Cardiac fibroblast (primary cell): ENCODE results near the gene DIAPH1.

Experiments
- DNase-seq, 2 donors: peaks; one replicate each; pipeline versions ENCODE4 v3.0.0 to v3.0.0-alpha.2; 2010; ENCODE audit warnings: low read depth in 2 of 2
- H3K4me3 ChIP-seq, 2 donors: replicated peaks in 1 of 2; 1 replicate in 1 of 2; 2 replicates in 1 of 2; pipeline ENCODE4 v1.5.1; 2011; ENCODE audit warnings: low read depth in 2 of 2, low read length in 2 of 2, mild to moderate bottlenecking in 2 of 2, moderate library complexity in 1 of 2
- TF ChIP-seq, protein P1 (sequence below): IDR thresholded peaks from one replicate; pipeline ENCODE4 v1.5.1; 2011; ENCODE audit warnings: low read depth, mild to moderate bottlenecking, low read length, inconsistent platforms

DIAPH1 gene

DNA sequence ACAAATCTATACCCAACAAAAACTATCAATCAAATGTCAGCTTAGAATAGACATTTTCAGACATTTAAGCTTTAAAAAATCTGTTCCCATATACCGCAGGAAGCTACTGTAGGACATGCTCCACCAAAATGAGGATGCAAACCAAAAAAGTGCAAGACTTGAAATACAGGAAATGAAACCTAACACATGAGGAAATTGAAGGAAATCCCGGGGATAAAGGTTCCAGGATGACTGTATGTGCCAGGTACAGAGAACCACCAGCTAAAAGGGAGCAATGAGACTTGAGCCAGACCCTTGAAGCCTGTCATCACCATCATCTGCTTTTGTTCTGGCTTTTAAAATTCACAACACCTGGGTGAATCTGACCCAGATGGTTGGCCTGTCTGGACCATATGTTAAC is 21.4 kb downstream of the DIAPH1 start:
- DNase-seq: no peak
- H3K4me3 ChIP-seq: no peak overlapping the region
- TF ChIP-seq, protein P1, sequence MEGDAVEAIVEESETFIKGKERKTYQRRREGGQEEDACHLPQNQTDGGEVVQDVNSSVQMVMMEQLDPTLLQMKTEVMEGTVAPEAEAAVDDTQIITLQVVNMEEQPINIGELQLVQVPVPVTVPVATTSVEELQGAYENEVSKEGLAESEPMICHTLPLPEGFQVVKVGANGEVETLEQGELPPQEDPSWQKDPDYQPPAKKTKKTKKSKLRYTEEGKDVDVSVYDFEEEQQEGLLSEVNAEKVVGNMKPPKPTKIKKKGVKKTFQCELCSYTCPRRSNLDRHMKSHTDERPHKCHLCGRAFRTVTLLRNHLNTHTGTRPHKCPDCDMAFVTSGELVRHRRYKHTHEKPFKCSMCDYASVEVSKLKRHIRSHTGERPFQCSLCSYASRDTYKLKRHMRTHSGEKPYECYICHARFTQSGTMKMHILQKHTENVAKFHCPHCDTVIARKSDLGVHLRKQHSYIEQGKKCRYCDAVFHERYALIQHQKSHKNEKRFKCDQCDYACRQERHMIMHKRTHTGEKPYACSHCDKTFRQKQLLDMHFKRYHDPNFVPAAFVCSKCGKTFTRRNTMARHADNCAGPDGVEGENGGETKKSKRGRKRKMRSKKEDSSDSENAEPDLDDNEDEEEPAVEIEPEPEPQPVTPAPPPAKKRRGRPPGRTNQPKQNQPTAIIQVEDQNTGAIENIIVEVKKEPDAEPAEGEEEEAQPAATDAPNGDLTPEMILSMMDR: no peak

DNA sequence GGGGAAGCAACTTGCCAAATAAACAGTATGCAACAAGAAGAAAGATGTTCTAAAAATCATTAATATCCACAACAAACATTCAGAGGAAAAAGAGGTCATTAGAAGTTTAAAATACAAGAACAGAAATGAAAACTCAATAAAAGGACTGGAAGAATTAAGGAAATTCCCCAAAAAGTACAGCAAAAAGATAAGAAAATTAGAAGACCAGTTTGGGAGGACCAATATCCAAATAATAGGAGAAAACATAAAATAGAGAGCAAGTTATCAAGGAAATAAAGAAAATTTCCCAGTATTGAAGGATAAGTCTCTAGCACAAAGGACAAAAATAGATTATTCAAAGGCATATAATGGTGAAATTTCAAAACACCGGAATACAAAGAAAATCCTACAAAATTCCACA is 21.9 kb downstream of the DIAPH1 start:
- no peak overlapping the region for H3K4me3 ChIP-seq

DNA sequence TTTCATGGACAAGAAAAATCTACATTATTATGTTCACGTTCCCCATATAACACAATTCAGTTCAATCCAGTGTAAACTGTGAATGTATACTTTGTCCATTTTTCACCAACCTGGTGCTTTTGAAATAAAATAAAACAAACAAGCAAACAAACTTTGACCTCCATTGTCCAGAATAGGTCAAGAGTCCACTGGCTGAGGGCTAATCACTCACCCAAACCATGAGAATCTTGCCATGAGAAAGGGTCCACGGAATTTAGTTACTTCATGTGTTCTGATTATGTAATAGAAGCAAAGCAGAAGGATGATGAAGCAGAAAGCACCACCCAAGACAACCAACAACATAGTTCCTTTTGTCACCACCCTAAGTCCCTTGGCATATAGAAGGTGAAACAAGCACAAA is 28.7 kb downstream of the DIAPH1 start:
- H3K4me3 ChIP-seq: no peak overlapping the region
- TF ChIP-seq, protein P1: no peak
- no peak for DNase-seq

More for the DNA sequence above, 21.9 kb downstream of the DIAPH1 start:
- no peak for DNase-seq
- TF ChIP-seq, protein P1: no peak

DNA sequence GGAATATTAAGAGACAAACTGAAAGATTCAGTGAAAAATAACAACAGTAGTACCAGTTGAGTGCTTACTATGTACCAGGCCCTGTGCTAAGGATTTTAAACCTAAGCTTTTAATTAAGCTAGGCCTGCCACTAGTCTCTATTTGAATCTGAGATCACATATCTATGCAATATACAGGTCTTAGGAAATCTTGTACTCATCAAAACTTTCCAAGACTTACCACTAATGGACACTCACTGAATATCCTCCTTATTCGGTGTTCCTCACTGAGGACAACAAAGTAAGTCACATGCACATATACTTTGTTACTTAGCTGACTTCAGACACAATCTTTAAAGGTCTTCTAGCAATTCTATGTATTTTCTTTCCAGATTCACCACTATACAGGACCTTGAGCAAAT is 32.6 kb downstream of the DIAPH1 start:
- H3K4me3 ChIP-seq: no peak overlapping the region
- no peak for DNase-seq
- TF ChIP-seq, protein P1: no peak

DNA sequence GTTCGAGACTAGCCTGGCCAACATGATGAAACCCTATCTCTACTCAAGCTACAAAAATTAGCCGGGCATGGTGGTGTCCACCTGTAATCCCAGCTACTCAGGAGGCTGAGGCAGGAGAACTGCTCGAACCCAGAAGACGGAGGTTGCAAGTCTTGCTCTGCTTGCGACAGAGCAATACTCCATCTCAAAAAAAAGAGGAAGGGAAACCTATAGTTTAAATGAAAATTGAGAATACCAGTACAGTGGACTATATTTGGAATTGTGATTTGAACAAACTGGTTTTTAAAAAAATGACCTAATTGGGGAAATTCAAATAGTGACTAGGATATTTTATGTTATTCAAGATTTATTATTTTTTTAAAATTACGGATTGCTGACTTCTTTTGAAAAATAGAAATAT is 33.2 kb downstream of the DIAPH1 start:
- TF ChIP-seq, protein P1: no peak
- H3K4me3 ChIP-seq: no peak overlapping the region
- no peak for DNase-seq

DNA sequence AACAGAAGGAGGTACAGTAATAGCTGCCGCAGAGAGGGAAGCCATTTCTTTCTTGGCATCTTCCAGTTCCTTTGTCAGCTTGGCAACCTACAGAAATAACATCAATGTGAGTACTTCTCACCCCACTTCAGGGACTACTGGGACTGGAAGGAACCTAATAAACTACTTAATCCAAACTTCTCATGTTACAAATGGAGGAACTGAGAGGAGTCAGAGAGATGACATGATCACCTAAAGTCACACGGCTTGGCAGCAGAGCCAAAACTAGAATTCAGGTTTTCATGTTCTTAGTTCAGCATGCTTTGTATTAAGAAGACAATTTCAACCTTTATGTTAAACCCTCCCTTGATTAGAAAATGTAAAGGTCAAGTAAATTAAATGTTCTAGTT is 44.7 kb downstream of the DIAPH1 start:
- TF ChIP-seq, protein P1: no peak
- no peak for DNase-seq
- no peak overlapping the region for H3K4me3 ChIP-seq

DNA sequence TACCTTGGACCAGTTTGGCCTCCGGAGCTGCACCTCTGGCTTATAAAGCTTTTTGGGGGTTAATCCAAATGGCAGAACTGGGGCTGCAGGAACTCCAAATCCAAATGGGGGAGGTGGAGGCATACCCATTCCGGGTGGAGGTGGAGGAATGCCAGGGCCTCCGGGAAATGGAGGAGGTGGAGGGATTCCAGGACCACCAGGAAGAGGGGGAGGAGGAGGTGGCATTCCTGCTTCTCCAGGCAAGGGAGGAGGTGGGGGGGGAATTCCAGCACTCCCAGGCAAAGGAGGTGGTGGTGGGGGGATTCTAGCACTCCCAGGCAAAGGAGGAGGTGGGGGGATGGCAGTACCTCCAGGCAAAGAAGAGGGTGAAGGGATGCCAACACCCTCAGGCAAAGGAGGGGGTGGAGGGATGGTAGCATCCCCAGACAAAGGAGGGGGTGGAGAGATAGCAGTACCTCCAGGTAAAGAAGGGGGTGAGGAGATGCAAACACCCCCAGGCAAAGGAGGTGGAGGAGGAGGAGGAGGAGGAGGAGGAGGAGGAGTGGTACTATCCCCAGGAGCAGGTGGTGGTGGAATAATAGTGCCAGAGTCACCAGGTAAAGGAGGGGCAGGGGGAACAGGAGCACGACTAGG is 45.2 kb downstream of the DIAPH1 start:
- DNase-seq: no peak
- no peak overlapping the region for H3K4me3 ChIP-seq
- TF ChIP-seq, protein P1: no peak
